Hematopoietic multipotent progenitor cell treated with erythropoietin and hydrocortisone succinate and interleukin-3 and kit ligand, for 4 days (in vitro differentiated cells): ENCODE data around the gene TIMP1.

Experiments used
- DNase-seq: peaks from one replicate; pipeline ENCODE4 v3.0.0-alpha.2; 2015

TIMP1 gene

DNA sequence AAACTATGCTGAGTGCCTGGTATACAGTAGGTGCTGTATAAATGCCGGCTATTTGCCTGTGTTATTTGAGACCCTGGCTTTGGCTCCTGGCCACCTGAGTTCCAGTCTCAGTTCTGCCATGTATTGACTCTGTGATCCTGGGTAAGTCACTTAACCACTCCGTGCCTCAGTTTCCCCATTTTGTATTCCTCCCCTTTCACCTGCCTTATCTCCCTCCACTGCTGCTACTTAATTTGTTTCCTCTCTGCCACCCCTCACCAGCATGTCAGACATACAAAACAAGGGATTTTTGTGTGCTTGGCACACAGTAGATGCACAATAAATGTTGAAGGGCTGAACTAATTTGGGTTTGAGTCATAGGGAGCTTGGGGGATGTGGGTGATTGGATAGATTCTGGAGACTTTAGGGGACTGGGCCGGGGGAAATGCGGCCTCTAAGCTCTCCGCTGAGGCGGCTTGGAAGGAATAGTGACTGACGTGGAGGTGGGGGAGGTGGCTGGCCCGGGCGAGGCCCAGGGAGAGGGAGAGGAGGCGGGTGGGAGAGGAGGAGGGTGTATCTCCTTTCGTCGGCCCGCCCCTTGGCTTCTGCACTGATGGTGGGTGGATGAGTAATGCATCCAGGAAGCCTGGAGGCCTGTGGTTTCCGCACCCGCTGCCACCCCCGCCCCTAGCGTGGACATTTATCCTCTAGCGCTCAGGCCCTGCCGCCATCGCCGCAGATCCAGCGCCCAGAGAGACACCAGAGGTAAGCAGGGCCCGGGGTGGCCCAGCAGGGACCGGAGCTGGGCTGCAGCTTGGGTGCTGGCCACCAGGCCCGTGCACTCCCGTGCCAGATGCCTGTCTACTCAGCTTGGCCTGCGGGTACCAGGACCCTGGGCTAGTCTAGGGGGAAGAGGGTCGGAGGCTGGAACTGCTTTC lies at the start of gene TIMP1:
TIMP1 (plus strand) TSS at position 706 of the 917 bp plus-strand sequence. CDS start 980 bp downstream, outside the sequence.
- DNase-seq, result peak; percentile 97

DNA sequence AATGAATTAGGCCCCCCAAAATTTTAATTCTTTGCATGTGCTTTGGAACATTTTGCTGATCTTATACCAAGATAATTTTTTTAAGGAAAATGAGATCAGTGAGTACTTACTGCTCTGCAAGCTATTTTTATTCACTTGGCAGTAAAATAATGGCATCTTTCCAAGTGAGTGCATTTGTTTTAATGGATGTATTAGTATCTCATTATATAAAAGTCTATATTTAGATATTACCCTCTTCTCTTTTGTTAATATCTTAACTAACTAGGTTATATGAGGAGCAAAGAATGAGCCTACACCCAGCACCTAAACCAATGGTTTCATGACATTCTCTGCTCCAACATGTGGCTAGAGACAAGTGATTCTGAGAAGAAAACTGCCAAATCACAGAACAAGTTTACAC lies 42.4 kb upstream of the TIMP1 start:
- DNase-seq, result no peak

DNA sequence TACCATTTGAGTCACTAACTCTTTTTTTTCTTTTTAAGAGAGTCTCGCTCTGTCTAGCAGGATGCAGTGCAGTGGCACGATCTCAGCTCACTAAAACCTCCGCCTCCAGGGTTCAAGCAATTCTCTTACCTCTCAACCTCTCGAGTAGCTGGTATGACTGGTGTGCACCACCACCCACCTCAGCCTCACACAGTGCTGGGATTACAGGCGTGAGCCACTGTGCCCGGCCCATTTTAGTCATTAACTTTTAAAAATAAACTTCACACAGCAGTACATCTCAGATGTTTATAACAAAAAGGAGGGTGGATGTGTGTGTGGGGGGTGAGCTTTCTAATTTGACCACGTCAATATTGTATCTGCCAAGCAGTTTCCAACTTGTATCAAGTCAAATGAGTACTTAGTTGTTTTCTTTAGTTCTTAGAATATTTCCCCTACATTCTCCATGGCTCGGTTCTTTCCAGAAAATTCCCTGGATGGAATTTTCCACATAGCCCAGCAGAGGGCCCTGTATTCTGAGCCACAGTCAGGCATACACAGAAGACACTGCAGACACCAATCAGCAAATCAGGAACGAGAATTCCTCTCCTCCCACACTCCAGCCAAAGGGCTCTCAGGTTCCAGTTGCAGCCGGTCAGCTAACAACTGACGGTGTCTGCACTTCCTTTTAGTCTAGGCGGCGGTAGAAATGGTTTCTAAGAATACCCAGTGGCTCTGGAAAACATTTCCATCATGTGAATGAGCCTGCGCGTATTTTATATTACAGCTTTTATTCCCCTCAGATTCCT lies 41.3 kb upstream of the TIMP1 start:
- DNase-seq, result peak; percentile 70

DNA sequence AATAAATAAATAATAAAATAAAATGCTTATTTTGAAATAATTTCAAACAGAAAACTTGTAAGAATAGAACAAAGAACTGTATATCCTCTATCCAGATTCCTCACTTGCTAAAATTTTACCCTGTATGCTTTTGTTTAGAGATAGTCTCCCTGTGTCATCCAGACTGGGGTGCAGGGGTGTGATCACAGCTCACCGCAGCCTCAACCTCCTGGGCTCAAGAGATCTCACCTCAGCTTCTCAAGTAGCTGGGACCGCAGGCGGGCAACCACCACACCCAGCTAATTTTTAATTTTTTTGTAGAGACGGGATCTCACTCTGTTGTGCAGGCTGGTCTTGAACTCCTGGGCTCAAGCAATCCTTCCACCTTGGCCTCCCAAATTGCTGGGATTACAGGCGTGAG lies 38.7 kb upstream of the TIMP1 start:
- DNase-seq, result no peak

DNA sequence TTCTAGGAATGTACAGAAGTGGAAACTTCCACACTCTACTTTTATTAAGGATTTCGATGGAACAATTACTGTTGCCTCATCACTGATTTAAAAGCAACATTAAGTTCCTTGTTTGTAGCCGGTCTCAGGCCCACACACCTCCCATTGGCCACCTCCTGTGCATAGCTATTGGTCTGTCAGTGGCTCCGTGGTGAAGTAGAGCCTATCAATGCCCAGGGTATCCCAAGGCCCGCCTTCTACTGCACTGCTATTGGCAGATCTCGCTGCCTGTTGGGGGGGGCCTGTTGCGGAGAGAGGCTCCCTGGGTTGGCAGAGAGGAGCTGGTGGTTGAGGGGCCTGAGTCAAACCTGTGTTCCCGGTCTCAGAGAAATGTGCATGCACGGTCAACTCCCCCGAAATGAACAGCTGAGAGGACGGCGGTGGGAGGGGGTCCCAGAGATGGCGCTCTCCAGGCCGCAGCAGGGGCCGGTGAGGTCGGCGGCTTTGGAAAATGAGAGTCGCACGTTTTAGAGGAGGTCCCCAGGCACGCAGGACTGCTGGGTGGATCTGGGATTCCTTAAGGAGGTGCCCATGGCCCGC lies 26.1 kb upstream of the TIMP1 start:
- peak; percentile 96 for DNase-seq

DNA sequence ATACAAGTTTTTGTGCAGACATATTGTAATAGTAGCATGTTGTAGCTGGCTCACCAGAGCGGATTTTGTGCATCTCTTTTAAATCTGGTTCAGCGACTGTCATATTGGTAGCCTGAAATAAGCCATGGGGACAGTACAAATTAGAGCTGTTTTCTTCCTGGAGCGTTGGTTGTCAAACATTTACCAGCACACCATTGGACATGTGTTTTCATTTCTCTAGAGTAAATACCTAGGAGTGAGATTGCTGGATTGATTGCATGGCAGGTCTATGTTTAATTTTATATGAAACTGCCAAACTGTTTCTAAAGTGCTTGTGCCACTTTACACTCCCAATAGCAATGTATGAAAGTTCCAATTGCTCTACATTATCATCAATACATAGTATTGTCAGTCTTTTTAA lies 23.8 kb upstream of the TIMP1 start:
- no peak for DNase-seq

DNA sequence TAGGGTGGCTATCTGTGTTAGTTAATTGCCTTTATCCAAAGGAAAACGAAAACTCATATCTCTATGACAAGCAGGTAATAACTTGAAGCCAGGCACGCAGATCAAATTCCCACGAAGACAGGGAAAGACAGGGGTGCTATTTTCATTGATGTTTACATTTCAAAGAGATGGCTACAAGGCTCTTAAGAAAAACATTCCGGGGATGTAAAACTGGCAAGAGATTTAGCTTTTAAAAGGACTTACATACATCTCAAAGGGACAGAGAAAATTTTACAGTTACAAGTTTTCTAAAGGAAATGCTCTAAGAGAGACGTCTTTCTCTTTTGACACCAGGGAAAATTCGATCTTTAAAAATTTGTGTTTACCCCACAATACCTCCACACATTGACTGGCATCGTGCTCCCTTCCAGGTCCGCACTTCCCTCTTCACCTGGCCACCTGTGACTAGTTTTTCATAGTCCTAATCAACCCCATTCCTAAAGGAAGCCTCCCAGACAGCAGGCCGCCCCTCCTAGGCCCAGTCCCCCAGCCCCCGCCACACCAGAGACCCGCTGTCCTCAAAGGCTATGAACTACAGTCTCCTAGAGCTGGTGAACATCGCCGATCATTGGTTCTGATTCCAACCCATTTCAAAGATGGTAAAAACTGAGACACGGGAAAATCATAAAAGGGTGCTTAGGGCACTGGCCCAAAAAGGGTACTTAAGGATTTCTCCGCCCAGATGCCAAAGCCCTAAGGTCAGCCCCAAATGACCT lies 21.9 kb upstream of the TIMP1 start:
- DNase-seq, result no peak

DNA sequence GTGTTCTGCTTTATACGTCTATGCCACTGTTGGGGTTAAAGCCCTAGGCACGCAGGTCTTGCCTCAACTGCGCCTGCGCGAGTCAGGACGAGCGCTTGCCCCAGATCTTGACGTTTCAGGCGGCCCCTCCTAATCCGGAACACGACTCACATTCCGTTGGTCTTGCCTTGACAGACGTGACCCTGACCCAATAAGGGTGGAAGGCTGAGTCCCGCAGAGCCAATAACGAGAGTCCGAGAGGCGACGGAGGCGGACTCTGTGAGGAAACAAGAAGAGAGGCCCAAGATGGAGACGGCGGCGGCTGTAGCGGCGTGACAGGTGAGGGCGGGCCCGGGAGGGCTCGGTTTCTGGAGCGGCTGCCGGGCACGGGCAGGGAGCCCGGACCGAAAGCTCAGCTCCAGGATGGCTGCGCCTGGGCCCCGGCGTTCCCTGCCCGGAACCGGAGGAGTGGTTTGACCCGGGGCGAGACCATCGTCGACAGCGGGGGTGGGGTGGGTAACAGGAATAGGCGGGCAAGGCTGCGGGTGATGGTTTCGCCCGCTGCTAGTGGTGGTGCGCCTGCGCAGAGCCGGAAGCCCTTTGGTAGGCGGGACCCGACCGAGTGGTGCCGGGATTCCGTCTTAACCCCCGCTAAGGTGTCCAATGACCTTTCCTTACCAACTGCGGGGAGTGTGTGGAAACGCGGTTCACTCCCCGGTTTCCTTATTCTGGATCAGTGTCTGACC lies 21.1 kb upstream of the TIMP1 start, which contains the start of gene ARAF:
ARAF (plus strand) TSS at position 272 of the 725 bp plus-strand sequence. CDS start 1,763 bp downstream, outside the sequence.
- peak; percentile 99 for DNase-seq

DNA sequence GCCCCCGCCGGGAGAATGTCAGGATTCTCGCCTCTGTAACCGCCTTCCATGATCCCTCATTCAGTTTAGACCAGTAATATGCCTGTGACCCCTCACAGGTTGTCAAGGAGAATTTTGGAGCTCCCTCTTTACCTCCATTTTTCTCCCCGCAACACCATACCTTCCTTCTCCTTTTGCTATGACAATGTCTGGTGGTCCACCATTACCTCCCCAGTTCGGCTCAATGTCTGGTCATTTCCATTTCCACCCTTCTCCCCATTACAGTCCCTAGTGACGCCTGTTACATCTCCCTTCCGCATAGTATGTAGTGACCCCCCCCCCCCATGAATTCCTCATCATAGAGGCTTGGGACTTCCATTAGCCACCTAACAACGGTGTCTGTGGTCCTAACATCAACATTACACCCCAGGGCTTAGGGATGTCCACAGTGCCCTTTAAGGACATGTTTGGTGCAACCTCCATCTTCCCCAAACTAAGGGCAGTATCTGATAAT lies 20.5 kb upstream of the TIMP1 start:
- DNase-seq, result no peak

DNA sequence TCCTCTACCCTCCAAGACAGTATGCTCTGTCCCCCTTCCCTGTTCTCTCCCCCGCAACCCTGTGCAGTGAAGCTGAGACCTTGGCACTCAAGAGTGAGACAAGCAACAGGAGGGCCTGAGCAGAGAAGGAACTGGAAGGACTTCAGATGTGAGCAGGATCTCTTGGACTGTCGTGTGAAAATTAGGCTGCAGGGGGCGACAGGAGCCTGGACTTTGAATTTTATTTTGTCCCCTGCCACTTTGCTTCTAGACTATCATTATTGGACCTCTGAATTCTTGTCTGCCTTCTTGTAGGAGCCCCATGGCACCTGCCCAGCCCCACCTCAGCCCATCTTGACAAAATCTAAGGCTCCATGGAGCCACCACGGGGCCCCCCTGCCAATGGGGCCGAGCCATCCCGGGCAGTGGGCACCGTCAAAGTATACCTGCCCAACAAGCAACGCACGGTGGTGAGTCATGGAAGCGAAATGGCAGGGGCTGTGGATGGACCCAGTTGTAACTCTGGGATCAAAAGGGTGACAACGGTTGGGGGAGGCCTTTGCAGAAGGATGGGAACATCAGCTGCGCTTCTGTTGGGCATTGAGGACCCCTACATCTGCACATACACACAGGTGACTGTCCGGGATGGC lies 19.5 kb upstream of the TIMP1 start:
- DNase-seq, result peak; percentile 67

DNA sequence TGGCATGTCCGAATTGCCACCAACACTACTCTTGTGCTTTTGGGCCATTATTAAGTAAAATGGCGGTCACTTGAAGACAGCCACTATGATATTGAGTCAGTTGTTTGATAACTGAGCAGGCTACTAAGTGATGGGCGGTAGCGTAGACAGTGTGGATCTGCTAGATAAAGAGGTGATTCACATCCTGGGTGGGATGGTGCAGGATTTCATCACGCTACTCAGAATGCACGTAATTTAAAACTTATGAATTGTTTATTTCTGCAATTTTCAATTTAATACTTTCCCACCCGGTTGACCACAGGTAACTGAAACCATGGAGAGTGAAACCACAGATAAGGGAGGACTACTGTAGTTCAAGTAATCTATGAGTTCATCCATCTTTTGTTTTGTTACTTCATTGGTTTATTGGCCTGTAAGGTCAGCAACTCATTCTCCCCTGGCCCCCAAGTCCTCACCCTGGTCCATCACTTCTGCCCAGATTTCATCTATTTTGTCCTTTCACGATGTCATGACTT lies 18.4 kb upstream of the TIMP1 start:
- peak; percentile 57 for DNase-seq

DNA sequence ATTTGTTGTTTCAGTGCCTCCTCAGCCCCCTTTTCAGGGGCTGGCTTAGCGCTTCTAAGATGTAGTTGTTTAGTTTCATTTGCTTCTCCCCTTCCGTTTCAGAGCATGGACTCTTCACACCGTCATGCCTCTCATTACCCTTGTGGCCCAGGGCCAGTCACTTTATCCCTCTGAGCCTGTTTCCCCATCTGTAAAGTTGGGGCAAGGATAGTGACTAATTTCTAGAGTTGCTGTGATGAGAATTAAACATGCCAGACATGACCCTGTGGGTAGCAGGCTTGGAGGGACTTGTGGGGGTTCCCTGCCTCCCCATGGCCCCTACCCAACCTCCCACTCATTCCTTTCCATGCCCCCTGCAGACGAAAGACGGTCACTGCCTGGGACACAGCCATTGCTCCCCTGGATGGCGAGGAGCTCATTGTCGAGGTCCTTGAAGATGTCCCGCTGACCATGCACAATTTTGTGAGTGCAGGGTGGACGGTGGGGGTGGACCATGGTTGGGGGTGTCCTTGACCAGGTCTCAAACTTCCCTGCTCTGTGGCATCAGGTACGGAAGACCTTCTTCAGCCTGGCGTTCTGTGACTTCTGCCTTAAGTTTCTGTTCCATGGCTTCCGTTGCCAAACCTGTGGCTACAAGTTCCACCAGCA lies 17.7 kb upstream of the TIMP1 start:
- no peak for DNase-seq

DNA sequence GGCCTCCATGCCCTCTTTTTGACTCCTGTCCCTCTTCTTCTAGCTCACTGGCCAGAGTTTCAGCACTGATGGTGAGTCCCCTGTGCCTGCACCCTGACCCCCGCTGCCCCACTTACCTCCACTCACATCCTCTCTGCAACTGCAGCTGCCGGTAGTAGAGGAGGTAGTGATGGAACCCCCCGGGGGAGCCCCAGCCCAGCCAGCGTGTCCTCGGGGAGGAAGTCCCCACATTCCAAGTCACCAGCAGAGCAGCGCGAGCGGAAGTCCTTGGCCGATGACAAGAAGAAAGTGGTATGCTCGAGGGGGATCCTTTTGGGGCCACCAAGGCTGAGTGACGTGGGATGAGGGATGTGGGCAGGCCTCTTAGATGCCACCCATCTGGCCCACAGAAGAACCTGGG lies 15.4 kb upstream of the TIMP1 start:
- no peak for DNase-seq

DNA sequence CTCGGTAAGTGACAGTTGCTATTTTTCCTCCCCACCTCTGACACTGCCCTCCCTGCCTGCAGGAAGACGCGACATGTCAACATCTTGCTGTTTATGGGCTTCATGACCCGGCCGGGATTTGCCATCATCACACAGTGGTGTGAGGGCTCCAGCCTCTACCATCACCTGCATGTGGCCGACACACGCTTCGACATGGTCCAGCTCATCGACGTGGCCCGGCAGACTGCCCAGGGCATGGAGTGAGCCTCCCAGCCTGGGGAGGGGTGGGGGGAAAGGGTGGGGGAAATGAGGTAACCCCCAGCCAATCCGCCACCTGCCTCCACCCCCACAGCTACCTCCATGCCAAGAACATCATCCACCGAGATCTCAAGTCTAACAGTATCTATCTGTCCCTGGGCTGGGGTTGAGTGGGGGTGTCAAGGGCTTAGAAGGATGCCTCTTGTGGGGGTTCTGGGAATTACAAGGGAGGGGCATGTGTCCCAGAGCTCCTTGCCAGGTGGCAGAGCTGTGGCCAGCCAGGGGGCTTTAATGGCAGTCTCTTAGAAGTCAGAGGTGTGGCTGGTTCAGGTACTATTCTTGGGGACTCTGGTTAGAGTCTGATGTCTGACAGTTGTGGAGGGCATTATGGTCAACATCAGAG lies 13.5 kb upstream of the TIMP1 start:
- DNase-seq, result peak; percentile 67

DNA sequence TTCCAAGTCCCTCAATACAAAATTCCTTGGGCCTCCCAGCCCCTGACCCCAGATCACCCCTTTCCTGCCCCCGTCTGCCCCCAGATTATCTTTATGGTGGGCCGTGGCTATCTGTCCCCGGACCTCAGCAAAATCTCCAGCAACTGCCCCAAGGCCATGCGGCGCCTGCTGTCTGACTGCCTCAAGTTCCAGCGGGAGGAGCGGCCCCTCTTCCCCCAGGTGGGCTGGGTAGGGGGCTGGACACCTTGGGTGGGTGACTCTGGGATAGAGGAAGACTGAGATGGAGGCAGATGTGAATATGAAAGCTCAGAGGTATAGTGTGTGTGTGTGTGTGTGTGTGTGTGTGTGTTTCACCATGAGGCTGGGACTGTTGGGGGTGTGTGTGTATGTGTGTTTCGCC lies 11.4 kb upstream of the TIMP1 start:
- no peak for DNase-seq

DNA sequence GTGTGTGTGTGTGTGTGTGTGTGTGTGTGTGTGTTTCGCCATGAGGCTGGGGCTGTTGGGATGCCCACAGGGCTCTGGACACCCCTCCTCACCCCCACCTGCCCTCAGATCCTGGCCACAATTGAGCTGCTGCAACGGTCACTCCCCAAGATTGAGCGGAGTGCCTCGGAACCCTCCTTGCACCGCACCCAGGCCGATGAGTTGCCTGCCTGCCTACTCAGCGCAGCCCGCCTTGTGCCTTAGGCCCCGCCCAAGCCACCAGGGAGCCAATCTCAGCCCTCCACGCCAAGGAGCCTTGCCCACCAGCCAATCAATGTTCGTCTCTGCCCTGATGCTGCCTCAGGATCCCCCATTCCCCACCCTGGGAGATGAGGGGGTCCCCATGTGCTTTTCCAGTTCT lies 11.0 kb upstream of the TIMP1 start:
- DNase-seq, result no peak

DNA sequence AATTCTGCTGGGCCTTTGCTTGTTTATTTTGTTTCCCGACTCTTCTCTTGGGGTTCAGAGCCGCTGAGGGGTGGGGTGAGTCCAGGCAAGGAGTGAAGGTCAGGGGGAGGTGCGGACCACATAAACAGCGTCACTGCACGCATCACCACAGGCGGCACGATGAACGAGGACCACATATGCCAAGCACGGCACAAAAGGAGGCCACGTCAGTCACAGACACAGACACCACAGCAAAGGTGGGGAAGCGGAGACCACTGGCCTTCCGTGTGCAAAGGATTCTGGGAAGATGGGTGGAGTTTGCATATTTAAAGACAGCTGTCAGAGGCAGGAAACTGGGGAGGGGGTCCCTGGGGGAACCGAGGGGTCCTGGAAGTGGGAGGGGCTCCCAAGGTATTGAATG lies 10.3 kb upstream of the TIMP1 start:
- no peak for DNase-seq

DNA sequence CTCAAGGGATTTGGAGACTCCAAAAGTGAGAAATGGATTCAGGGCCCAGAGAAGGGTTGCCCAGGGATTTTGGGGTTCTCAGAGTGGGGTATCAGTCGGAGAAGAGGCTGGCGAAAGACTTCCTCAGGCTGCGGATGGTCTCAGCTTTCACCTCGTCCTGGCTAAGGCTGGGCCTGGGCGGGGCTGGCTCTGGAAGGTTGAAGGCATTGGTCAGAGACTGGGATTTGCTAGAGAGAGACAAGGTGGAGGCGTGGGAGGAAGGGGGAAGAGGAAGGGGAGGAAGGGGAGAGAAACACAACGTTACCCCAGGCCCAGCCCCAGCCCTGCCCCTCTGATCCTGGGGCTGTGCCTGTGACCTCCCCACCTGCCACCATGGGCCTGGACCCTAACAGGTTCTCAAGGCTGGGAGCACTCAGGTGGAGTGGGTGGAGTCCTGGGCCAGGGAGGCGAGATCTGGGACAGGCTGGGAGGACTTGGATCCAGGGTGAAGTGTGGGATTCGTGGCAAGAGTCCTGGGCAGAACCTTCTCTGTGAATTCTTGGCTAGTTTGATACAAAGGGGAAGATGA lies 9.4 kb upstream of the TIMP1 start:
- DNase-seq, result no peak

DNA sequence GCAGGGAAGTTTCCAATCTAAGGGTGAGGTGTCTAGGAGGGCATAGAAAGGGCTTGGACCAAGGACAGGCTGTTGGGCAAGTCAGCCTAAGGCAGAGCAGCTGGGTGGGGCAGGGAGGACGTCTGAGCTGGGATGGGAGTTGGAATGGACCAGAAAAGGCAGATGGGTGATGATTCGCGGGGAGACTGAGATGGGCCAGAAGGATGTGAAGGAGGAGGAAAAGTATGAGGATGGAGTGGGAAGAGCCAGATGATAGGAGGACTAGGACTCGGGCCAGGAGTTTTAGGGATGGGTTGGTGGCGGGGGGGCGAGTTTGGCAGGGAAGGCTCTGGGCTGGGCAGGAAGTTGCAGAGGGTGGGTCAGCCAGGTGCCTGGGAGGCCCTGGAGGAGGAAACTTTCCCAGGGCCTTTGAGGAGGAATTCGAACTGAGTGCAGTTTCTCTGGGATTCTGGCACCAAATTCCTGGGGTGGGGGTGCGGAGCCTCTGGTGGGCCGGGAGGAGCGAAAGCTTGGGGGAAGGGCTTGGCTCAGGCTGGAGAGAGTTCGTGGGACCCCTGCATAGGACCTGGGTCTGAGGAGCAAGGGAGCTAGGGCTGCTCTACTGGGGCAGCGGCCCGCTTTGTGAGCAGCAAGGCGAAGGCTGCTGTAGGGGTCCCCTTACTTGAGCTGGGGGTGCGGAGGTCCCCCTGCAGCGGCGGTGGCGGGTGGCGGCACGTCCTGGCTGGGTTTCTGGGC lies 8.7 kb upstream of the TIMP1 start:
- no peak for DNase-seq
